NB4 (cell line): ENCODE results near the gene RPL18A.

ENCODE experiments used
- CTCF ChIP-seq: IDR thresholded peaks from one replicate; pipeline ENCODE4 v1.5.1; 2012; ENCODE audit warnings: low read depth, low read length
- MYC ChIP-seq: IDR thresholded peaks from 2 replicates; pipeline ENCODE4 v1.6.1; 2011; ENCODE audit warnings: low read depth, low read length
- POLR2A ChIP-seq: IDR thresholded peaks from 2 replicates; pipeline ENCODE4 v1.6.1; 2011; ENCODE audit warnings: mild to moderate bottlenecking; ENCODE audit not compliant: insufficient read length; ENCODE audit errors: extremely low read depth

GRCh38 chr19:17877696-17878095 is 18.0 kb downstream of the RPL18A start:
- TF ChIP-seq CTCF (no peak), POLR2A (no peak), MYC (no peak)
